Testis (tissue), 3 donors: ENCODE results near the gene DAB2IP. TPM values are rescaled to one million over a fixed set of nuclear protein-coding genes. Genes with fewer than 3 reads are reported as not detected.

Experiments
- DNase-seq: peaks from one replicate; pipeline ENCODE4 v3.0.0-alpha.2; 2019
- H3K27ac ChIP-seq, 2 donors: fragments of 200-600 bp; sonication (generic); one replicate each; pipeline ENCODE4 v1.5.1; 2019
- H3K27me3 ChIP-seq: fragments of 200-600 bp; sonication (generic); one replicate; pipeline ENCODE4 v1.5.1; 2019
- H3K36me3 ChIP-seq: fragments of 200-600 bp; sonication (generic); one replicate; pipeline ENCODE4 v1.5.1; 2017; ENCODE audit warnings: low read depth; ENCODE audit errors: missing control alignments
- H3K4me1 ChIP-seq: fragments of 200-600 bp; sonication (generic); one replicate; pipeline ENCODE4 v1.5.1; 2019
- H3K4me3 ChIP-seq, 2 donors: fragments of 200-600 bp; sonication (generic); one replicate each; pipeline ENCODE4 v1.5.1; 2017 to 2019
- H3K9me3 ChIP-seq: fragments of 200-600 bp; sonication (generic); one replicate; pipeline ENCODE4 v1.5.1; 2017
- CTCF ChIP-seq, 3 experiments: fragments of 450-650 bp in 2 of 3; fragments of 200-600 bp in 1 of 3; sonication (generic) in 1 of 3; IDR thresholded peaks; one replicate each; pipeline ENCODE4 v1.5.1; 2016 to 2019; ENCODE audit warnings: antibody characterized with exemption in 3 of 3, mild to moderate bottlenecking in 2 of 3, moderate library complexity in 1 of 3
- POLR2A ChIP-seq: fragments of 450-650 bp; IDR thresholded peaks from one replicate; pipeline ENCODE4 v1.6.1; 2017; ENCODE audit warnings: antibody characterized with exemption, mild to moderate bottlenecking, moderate library complexity
- WGBS, 2 donors: methylation state at CpG; one replicate each; pipeline ENCODE4 v1.1.5; 2018; 5-methylcytosine and 5-hydroxymethylcytosine counted together
- intact Hi-C: fragments of 100-400 bp; cut with DNase I; formaldehyde crosslinking; loops from one replicate; pipeline ENCODE4 v1.15.1; 2023; ENCODE audit warnings: low total_unique reads
- polyA plus RNA-seq: library from polyadenylated mRNA; stranded (reverse); fragments of 350-450 nt; fragmentation: Illumina TruSeq; extraction: RNeasy Lipid Tissue Mini Kit (QIAGEN cat#74804); gene quantifications from one replicate; pipeline ENCODE4 v1.2.3, GENCODE V29; 2014; ENCODE audit warnings: low read depth, low replicate concordance; ENCODE audit not compliant: insufficient read depth
- total RNA-seq, 2 donors: library from RNA; depleted of rRNA; stranded (reverse); fragments of >200 nt; gene quantifications; one replicate each; pipeline ENCODE4 v1.2.3, GENCODE V29; 2016

Gene DAB2IP
- total and polyA plus RNA-seq, 3 donors from 2014 or later = 57.7 to 136 (median 102) TPM

- H3K36me3 ChIP-seq = no peaks in the 10 kb centered on the region
- no peak overlapping the region for H3K27ac ChIP-seq
- TF ChIP-seq POLR2A (no peak), CTCF (IDR thresholded peaks at IDR 0.05) (no peak)
- peaks cover 3% of the 10 kb centered on the region for H3K4me1 ChIP-seq
- no peaks in the 10 kb centered on the region for H3K27me3 ChIP-seq
- no peak overlapping the region for H3K4me3 ChIP-seq
- WGBS, 2 donors = 65 to 70% methylated on average over 10 of the region's 10 CpGs
- no peaks in the 10 kb centered on the region for H3K9me3 ChIP-seq
- DNase-seq = no peak
- intact Hi-C loops = no loop called here
Measured at GRCh38 chr9:121607434-121608167, 43.8 kb upstream of the DAB2IP start.

GRCh38 chr9:121608168-121608853 lies 43.1 kb upstream of the DAB2IP start:
- no peaks in the 10 kb centered on the region for H3K36me3 ChIP-seq
- TF ChIP-seq POLR2A = no peak
- TF ChIP-seq CTCF (IDR thresholded peaks at IDR 0.05) = no peak
- H3K4me3 ChIP-seq = no peak overlapping the region
- 79 to 88% methylated on average over 10 of the region's 10 CpGs for WGBS, 2 donors
- intact Hi-C loops = no loop called here
- DNase-seq = no peak
- H3K27me3 ChIP-seq = no peaks in the 10 kb centered on the region
- H3K9me3 ChIP-seq = no peaks in the 10 kb centered on the region
- H3K4me1 ChIP-seq = peaks cover 3% of the 10 kb centered on the region
- H3K27ac ChIP-seq = no peak overlapping the region

- intact Hi-C loops = no loop called here
- Histone ChIP-seq H3K4me1 (no peaks in the 10 kb centered on the region), H3K27me3 (no peaks in the 10 kb centered on the region), H3K36me3 (no peaks in the 10 kb centered on the region), H3K9me3 (no peaks in the 10 kb centered on the region), H3K27ac (no peak overlapping the region), H3K4me3 (no peak overlapping the region)
- 59 to 62% methylated on average over 5 to 6 of the region's 6 CpGs for WGBS, 2 donors
- TF ChIP-seq POLR2A = no peak
- TF ChIP-seq CTCF (IDR thresholded peaks at IDR 0.05) = no peak
- no peak for DNase-seq
Measured at GRCh38 chr9:121609822-121610637, 41.4 kb upstream of the DAB2IP start.

GRCh38 chr9:121610638-121610953 lies 40.8 kb upstream of the DAB2IP start:
- intact Hi-C loops = no loop called here
- Histone ChIP-seq H3K27ac (no peak overlapping the region), H3K4me1 (no peaks in the 10 kb centered on the region)

More at GRCh38 chr9:121610638-121610953, 40.8 kb upstream of the DAB2IP start:
- Histone ChIP-seq H3K36me3 (no peaks in the 10 kb centered on the region), H3K4me3 (no peak overlapping the region), H3K27me3 (no peaks in the 10 kb centered on the region), H3K9me3 (no peaks in the 10 kb centered on the region)
- WGBS, 2 donors = 81 to 83% methylated on average over 9 of the region's 9 CpGs
- no peak for DNase-seq
- TF ChIP-seq CTCF (IDR thresholded peaks at IDR 0.05) = no peak
- TF ChIP-seq POLR2A = no peak
